Mesothelial cell of epicardium (in vitro differentiated cells): Measurements from ENCODE around the gene POLA1. TPM values are rescaled to one million over a fixed set of nuclear protein-coding genes. Genes with fewer than 3 reads are reported as not detected.

Source experiments
- DNase-seq, 2 experiments: peaks; one replicate each; pipeline ENCODE4 v3.0.0; 2021; ENCODE audit warnings: low spot score in 2 of 2; ENCODE audit not compliant: unreplicated experiment in 2 of 2
- H3K27ac Mint-ChIP-seq: 2 replicates; pipeline ENCODE4 v1.8.0; 2021; ENCODE audit warnings: mixed read lengths
- H3K27me3 Mint-ChIP-seq: 2 replicates; pipeline ENCODE4 v1.8.0; 2021; ENCODE audit warnings: low read depth, mixed read lengths
- H3K36me3 Mint-ChIP-seq: 2 replicates; pipeline ENCODE4 v1.8.0; 2021; ENCODE audit warnings: mixed read lengths
- H3K4me1 Mint-ChIP-seq: 2 replicates; pipeline ENCODE4 v1.8.0; 2021; ENCODE audit warnings: mixed read lengths
- H3K4me3 Mint-ChIP-seq: 2 replicates; pipeline ENCODE4 v1.8.0; 2021; ENCODE audit warnings: mild to moderate bottlenecking, moderate library complexity, mixed read lengths
- H3K9me3 Mint-ChIP-seq: 2 replicates; pipeline ENCODE4 v1.8.0; 2021; ENCODE audit warnings: mixed read lengths
- CTCF ChIP-seq: fragments of 200-600 bp; sonication (generic); IDR thresholded peaks from one replicate; pipeline ENCODE4 v1.5.0; 2021; ENCODE audit warnings: antibody characterized with exemption; ENCODE audit not compliant: unreplicated experiment
- total RNA-seq: library from RNA; stranded (reverse); gene quantifications from 3 replicates; pipeline ENCODE4 v1.2.1, GENCODE V29; 2021

The POLA1 gene
- total RNA-seq, 1 donor from 2014 or later, result 30.4 TPM

GRCh38 chrX:24837966-24838365 lies 144.2 kb downstream of the POLA1 start:
- Mint-ChIP-seq H3K4me3 (no peak overlapping the region), H3K27ac (no peak overlapping the region), H3K4me1 (peaks cover 26% of the 10 kb centered on the region), H3K9me3 (no peaks in the 10 kb centered on the region), H3K36me3 (peaks cover 10% of the 10 kb centered on the region), H3K27me3 (no peaks in the 10 kb centered on the region)
- TF ChIP-seq CTCF, result no peak
- DNase-seq, result no peak

- Mint-ChIP-seq H3K36me3 (peaks cover 8% of the 10 kb centered on the region), H3K9me3 (no peaks in the 10 kb centered on the region), H3K27ac (no peak overlapping the region), H3K4me3 (no peak overlapping the region), H3K27me3 (no peaks in the 10 kb centered on the region), H3K4me1 (peaks cover 30% of the 10 kb centered on the region)
- TF ChIP-seq CTCF, result peak; percentile 81
- no peak for DNase-seq
Observed at GRCh38 chrX:24838629-24839028, 144.9 kb downstream of the POLA1 start.

- TF ChIP-seq CTCF, result no peak
- H3K27me3 Mint-ChIP-seq, result no peaks in the 10 kb centered on the region
- peak overlapping the region; percentile 4 for H3K27ac Mint-ChIP-seq
- no peak for DNase-seq
- no peak overlapping the region for H3K4me3 Mint-ChIP-seq
- H3K9me3 Mint-ChIP-seq, result no peaks in the 10 kb centered on the region
- H3K4me1 Mint-ChIP-seq, result peaks cover 30% of the 10 kb centered on the region
- peaks cover 8% of the 10 kb centered on the region for H3K36me3 Mint-ChIP-seq
Observed at GRCh38 chrX:24839331-24839730, 145.6 kb downstream of the POLA1 start.

- no peak for TF ChIP-seq CTCF
- Mint-ChIP-seq H3K36me3 (peaks cover 2% of the 10 kb centered on the region), H3K27me3 (no peaks in the 10 kb centered on the region), H3K4me3 (no peak overlapping the region), H3K9me3 (no peaks in the 10 kb centered on the region), H3K4me1 (peaks cover 38% of the 10 kb centered on the region), H3K27ac (peak overlapping the region; percentile 86)
- no peak for DNase-seq
Observed at GRCh38 chrX:24842486-24842885, 148.8 kb downstream of the POLA1 start.

GRCh38 chrX:24846550-24847150 lies 152.9 kb downstream of the POLA1 start:
- no peaks in the 10 kb centered on the region for H3K9me3 Mint-ChIP-seq
- DNase-seq, result no peak
- peaks cover 20% of the 10 kb centered on the region for H3K4me1 Mint-ChIP-seq
- peaks cover 5% of the 10 kb centered on the region for H3K36me3 Mint-ChIP-seq
- no peak for TF ChIP-seq CTCF
- no peak overlapping the region for H3K27ac Mint-ChIP-seq
- no peaks in the 10 kb centered on the region for H3K27me3 Mint-ChIP-seq
- H3K4me3 Mint-ChIP-seq, result no peak overlapping the region

- no peak overlapping the region for H3K4me3 Mint-ChIP-seq
- no peaks in the 10 kb centered on the region for H3K9me3 Mint-ChIP-seq
- H3K36me3 Mint-ChIP-seq, result peaks cover 23% of the 10 kb centered on the region
- no peak for TF ChIP-seq CTCF
- H3K27ac Mint-ChIP-seq, result no peak overlapping the region
- peaks cover 7% of the 10 kb centered on the region for H3K4me1 Mint-ChIP-seq
- no peaks in the 10 kb centered on the region for H3K27me3 Mint-ChIP-seq
- no peak for DNase-seq
Observed at GRCh38 chrX:24851289-24851688, 157.6 kb downstream of the POLA1 start.
